Chondrocyte (in vitro differentiated cells): ENCODE results near the gene LARGE2. TPM values are rescaled to one million over a fixed set of nuclear protein-coding genes. Genes with fewer than 3 reads are reported as not detected.
A peak's percentile ranks its signal among the peaks of the same experiment; 100 is the strongest.
"Not testable (repeated sequence)": the region's sequence is repeated elsewhere in the genome, so short reads cannot be mapped to it uniquely, and the experiment has no call there.

ENCODE experiments used
- DNase-seq: peaks from one replicate; pipeline ENCODE4 v3.0.0; 2021; ENCODE audit warnings: mixed read lengths, low spot score
- H3K27ac Mint-ChIP-seq: one replicate; pipeline ENCODE4 v1.8.0; 2021; ENCODE audit warnings: mild to moderate bottlenecking, moderate library complexity, mixed read lengths; ENCODE audit not compliant: unreplicated experiment
- H3K27me3 Mint-ChIP-seq: 2 replicates; pipeline ENCODE4 v1.8.0; 2021; ENCODE audit warnings: low read depth, mixed read lengths
- H3K36me3 Mint-ChIP-seq: 2 replicates; pipeline ENCODE4 v1.8.0; 2021; ENCODE audit warnings: low read depth, mixed read lengths
- H3K4me1 Mint-ChIP-seq: 2 replicates; pipeline ENCODE4 v1.8.0; 2021; ENCODE audit warnings: low read depth, mild to moderate bottlenecking, mixed read lengths
- H3K4me3 Mint-ChIP-seq: one replicate; pipeline ENCODE4 v1.8.0; 2021; ENCODE audit warnings: mild to moderate bottlenecking, moderate library complexity, mixed read lengths; ENCODE audit not compliant: unreplicated experiment
- H3K9me3 Mint-ChIP-seq: 2 replicates; pipeline ENCODE4 v1.8.0; 2021; ENCODE audit warnings: low read depth, mixed read lengths
- CTCF ChIP-seq: fragments of 200-600 bp; sonication (generic); IDR thresholded peaks from 2 replicates; pipeline ENCODE4 v1.5.0; 2021; ENCODE audit warnings: antibody characterized with exemption, mild to moderate bottlenecking, moderate library complexity
- total RNA-seq: library from RNA; stranded (reverse); gene quantifications from 3 replicates; pipeline ENCODE4 v1.2.1, GENCODE V29; 2021

LARGE2 gene
- total RNA-seq, 1 donor from 2014 or later = not detected

- H3K36me3 Mint-ChIP-seq = no peaks in the 10 kb centered on the region
- no peak overlapping the region for H3K27ac Mint-ChIP-seq
- H3K27me3 Mint-ChIP-seq = peaks cover 7% of the 10 kb centered on the region
- DNase-seq = no peak
- TF ChIP-seq CTCF = no peak
- H3K4me3 Mint-ChIP-seq = no peak overlapping the region
- H3K9me3 Mint-ChIP-seq = no peaks in the 10 kb centered on the region
- peaks cover 9% of the 10 kb centered on the region for H3K4me1 Mint-ChIP-seq
Measured at GRCh38 chr11:45897556-45897955, 24.9 kb upstream of the LARGE2 start.

- DNase-seq = no peak
- H3K27me3 Mint-ChIP-seq = peaks cover 4% of the 10 kb centered on the region
- H3K9me3 Mint-ChIP-seq = no peaks in the 10 kb centered on the region
- H3K4me3 Mint-ChIP-seq = peak overlapping the region; percentile 64
- no peak overlapping the region for H3K27ac Mint-ChIP-seq
- H3K36me3 Mint-ChIP-seq = no peaks in the 10 kb centered on the region
- TF ChIP-seq CTCF = no peak
- H3K4me1 Mint-ChIP-seq = peaks cover 9% of the 10 kb centered on the region
Measured at GRCh38 chr11:45899086-45899447, 23.4 kb upstream of the LARGE2 start.

- H3K4me1 Mint-ChIP-seq = peaks cover 9% of the 10 kb centered on the region
- H3K4me3 Mint-ChIP-seq = peak overlapping the region; percentile 64
- no peaks in the 10 kb centered on the region for H3K36me3 Mint-ChIP-seq
- DNase-seq = peak; percentile 93
- H3K9me3 Mint-ChIP-seq = no peaks in the 10 kb centered on the region
- H3K27me3 Mint-ChIP-seq = peaks cover 4% of the 10 kb centered on the region
- no peak for TF ChIP-seq CTCF
- H3K27ac Mint-ChIP-seq = peak overlapping the region; percentile 63
Measured at GRCh38 chr11:45899448-45900174, 22.8 kb upstream of the LARGE2 start.

- peak overlapping the region; percentile 3 for H3K27ac Mint-ChIP-seq
- peak overlapping the region; percentile 64 for H3K4me3 Mint-ChIP-seq
- not testable (repeated sequence) for H3K36me3 Mint-ChIP-seq, H3K9me3 Mint-ChIP-seq, H3K4me1 Mint-ChIP-seq, H3K27me3 Mint-ChIP-seq, DNase-seq
Measured at GRCh38 chr11:45900175-45900800, 22.2 kb upstream of the LARGE2 start.

- Mint-ChIP-seq H3K4me1 (peaks cover 9% of the 10 kb centered on the region), H3K4me3 (peak overlapping the region; percentile 64), H3K27me3 (no peaks in the 10 kb centered on the region), H3K27ac (peak overlapping the region; percentile 3), H3K36me3 (no peaks in the 10 kb centered on the region), H3K9me3 (no peaks in the 10 kb centered on the region)
- peak; percentile 85 for DNase-seq
- TF ChIP-seq CTCF = no peak
Measured at GRCh38 chr11:45900916-45901617, 21.4 kb upstream of the LARGE2 start.
